ENCODE results near the gene PSMD11.
A peak's percentile ranks its signal among the peaks of the same experiment; 100 is the strongest.

PSMD11 gene

GRCh38 chr17:32483451-32484019 lies 39.2 kb downstream of the PSMD11 start:
- peak overlapping the region in 1 of 2 donors; percentile 29 for H3K9ac ChIP-seq (ENCODE audit: low read length in 2 of 2)
- peak overlapping the region; percentile 67 for H3K27ac ChIP-seq (ENCODE audit: low read length)
- H3K4me3 ChIP-seq (ENCODE audit: low read length in 2 of 2), result no peak overlapping the region
- H3K36me3 ChIP-seq (ENCODE audit: control insufficient read depth in 2 of 2, insufficient read depth in 2 of 2, low read length in 2 of 2), result peaks cover 32 to 34% of the 10 kb centered on the region in 2 donors
- no peaks in the 10 kb centered on the region for H3K27me3 ChIP-seq (ENCODE audit: control insufficient read depth in 1 of 2, insufficient read depth in 2 of 2, low read length in 2 of 2)
- no peaks in the 10 kb centered on the region for H3K9me3 ChIP-seq (ENCODE audit: control insufficient read depth in 2 of 2, low read length in 2 of 2)
- H3K4me1 ChIP-seq (ENCODE audit: control insufficient read depth, insufficient read depth, low read length), result peaks cover 23% of the 10 kb centered on the region

GRCh38 chr17:32484041-32484461 lies 39.7 kb downstream of the PSMD11 start:
- peaks cover 29% of the 10 kb centered on the region in 2 donors for H3K36me3 ChIP-seq (ENCODE audit: control insufficient read depth in 2 of 2, insufficient read depth in 2 of 2, low read length in 2 of 2)
- H3K27me3 ChIP-seq (ENCODE audit: control insufficient read depth in 1 of 2, insufficient read depth in 2 of 2, low read length in 2 of 2), result no peaks in the 10 kb centered on the region
- H3K4me3 ChIP-seq (ENCODE audit: low read length in 2 of 2), result no peak overlapping the region
- H3K9ac ChIP-seq (ENCODE audit: low read length in 2 of 2), result no peak overlapping the region
- H3K27ac ChIP-seq (ENCODE audit: low read length), result peak overlapping the region; percentile 67
- no peaks in the 10 kb centered on the region for H3K9me3 ChIP-seq (ENCODE audit: control insufficient read depth in 2 of 2, low read length in 2 of 2)
- peaks cover 23% of the 10 kb centered on the region for H3K4me1 ChIP-seq (ENCODE audit: control insufficient read depth, insufficient read depth, low read length)

- Histone ChIP-seq H3K9ac (ENCODE audit: low read length in 2 of 2) (no peak overlapping the region), H3K9me3 (ENCODE audit: control insufficient read depth in 2 of 2, low read length in 2 of 2) (no peaks in the 10 kb centered on the region), H3K4me1 (ENCODE audit: control insufficient read depth, insufficient read depth, low read length) (peaks cover 23% of the 10 kb centered on the region), H3K36me3 (ENCODE audit: control insufficient read depth in 2 of 2, insufficient read depth in 2 of 2, low read length in 2 of 2) (peaks cover 23% of the 10 kb centered on the region in 2 donors), H3K27me3 (ENCODE audit: control insufficient read depth in 1 of 2, insufficient read depth in 2 of 2, low read length in 2 of 2) (no peaks in the 10 kb centered on the region), H3K4me3 (ENCODE audit: low read length in 2 of 2) (no peak overlapping the region), H3K27ac (ENCODE audit: low read length) (no peak overlapping the region)
Observed at GRCh38 chr17:32484628-32485027, 40.3 kb downstream of the PSMD11 start.

GRCh38 chr17:32485261-32486110 lies 41.2 kb downstream of the PSMD11 start:
- Histone ChIP-seq H3K27ac (ENCODE audit: low read length) (peak overlapping the region; percentile 64), H3K4me1 (ENCODE audit: control insufficient read depth, insufficient read depth, low read length) (peaks cover 23% of the 10 kb centered on the region), H3K9ac (ENCODE audit: low read length in 2 of 2) (peak overlapping the region in 1 of 2 donors; percentile 36), H3K27me3 (ENCODE audit: control insufficient read depth in 1 of 2, insufficient read depth in 2 of 2, low read length in 2 of 2) (no peaks in the 10 kb centered on the region), H3K9me3 (ENCODE audit: control insufficient read depth in 2 of 2, low read length in 2 of 2) (no peaks in the 10 kb centered on the region), H3K4me3 (ENCODE audit: low read length in 2 of 2) (peak overlapping the region; percentile 45 to 70), H3K36me3 (ENCODE audit: control insufficient read depth in 2 of 2, insufficient read depth in 2 of 2, low read length in 2 of 2) (peaks cover 14% of the 10 kb centered on the region in 2 donors)

- Histone ChIP-seq H3K27ac (ENCODE audit: low read length) (peak overlapping the region; percentile 64), H3K36me3 (ENCODE audit: control insufficient read depth in 2 of 2, insufficient read depth in 2 of 2, low read length in 2 of 2) (peaks cover 10% of the 10 kb centered on the region in 2 donors), H3K4me1 (ENCODE audit: control insufficient read depth, insufficient read depth, low read length) (peaks cover 23% of the 10 kb centered on the region), H3K4me3 (ENCODE audit: low read length in 2 of 2) (peak overlapping the region; percentile 45 to 70), H3K9ac (ENCODE audit: low read length in 2 of 2) (peak overlapping the region; percentile 36 to 47), H3K9me3 (ENCODE audit: control insufficient read depth in 2 of 2, low read length in 2 of 2) (no peaks in the 10 kb centered on the region), H3K27me3 (ENCODE audit: control insufficient read depth in 1 of 2, insufficient read depth in 2 of 2, low read length in 2 of 2) (no peaks in the 10 kb centered on the region)
Observed at GRCh38 chr17:32486111-32486700, 41.9 kb downstream of the PSMD11 start.

GRCh38 chr17:32486701-32487472 lies 42.6 kb downstream of the PSMD11 start, which contains the start of gene CDK5R1:
Gene CDK5R1, plus strand, starts transcription at chr17:32486993. Its CDS starts 628 bp downstream, at chr17:32487621.
- Histone ChIP-seq H3K9me3 (ENCODE audit: control insufficient read depth in 2 of 2, low read length in 2 of 2) (no peaks in the 10 kb centered on the region), H3K4me3 (ENCODE audit: low read length in 2 of 2) (peak within 1 kb of the TSS; percentile 60 to 74), H3K27ac (ENCODE audit: low read length) (peak within 1 kb of the TSS; percentile 64), H3K9ac (ENCODE audit: low read length in 2 of 2) (peak within 1 kb of the TSS; percentile 40 to 47), H3K4me1 (ENCODE audit: control insufficient read depth, insufficient read depth, low read length) (peaks cover 23% of the 10 kb centered on the region), H3K27me3 (ENCODE audit: control insufficient read depth in 1 of 2, insufficient read depth in 2 of 2, low read length in 2 of 2) (no peaks in the 10 kb centered on the region), H3K36me3 (ENCODE audit: control insufficient read depth in 2 of 2, insufficient read depth in 2 of 2, low read length in 2 of 2) (peaks cover 3% of the 10 kb centered on the region in 2 donors)

- H3K9me3 ChIP-seq (ENCODE audit: control insufficient read depth in 2 of 2, low read length in 2 of 2), result no peaks in the 10 kb centered on the region
- peaks cover 23% of the 10 kb centered on the region for H3K4me1 ChIP-seq (ENCODE audit: control insufficient read depth, insufficient read depth, low read length)
- H3K4me3 ChIP-seq (ENCODE audit: low read length in 2 of 2), result peak overlapping the region; percentile 60 to 74
- peak overlapping the region; percentile 29 to 40 for H3K9ac ChIP-seq (ENCODE audit: low read length in 2 of 2)
- H3K36me3 ChIP-seq (ENCODE audit: control insufficient read depth in 2 of 2, insufficient read depth in 2 of 2, low read length in 2 of 2), result no peaks in the 10 kb centered on the region
- no peak overlapping the region for H3K27ac ChIP-seq (ENCODE audit: low read length)
- no peaks in the 10 kb centered on the region for H3K27me3 ChIP-seq (ENCODE audit: control insufficient read depth in 1 of 2, insufficient read depth in 2 of 2, low read length in 2 of 2)
Observed at GRCh38 chr17:32487473-32488176, 43.3 kb downstream of the PSMD11 start.

GRCh38 chr17:32488177-32488542 lies 43.9 kb downstream of the PSMD11 start:
- H3K9ac ChIP-seq (ENCODE audit: low read length in 2 of 2), result no peak overlapping the region
- peaks cover 23% of the 10 kb centered on the region for H3K4me1 ChIP-seq (ENCODE audit: control insufficient read depth, insufficient read depth, low read length)
- no peak overlapping the region for H3K4me3 ChIP-seq (ENCODE audit: low read length in 2 of 2)
- no peaks in the 10 kb centered on the region for H3K36me3 ChIP-seq (ENCODE audit: control insufficient read depth in 2 of 2, insufficient read depth in 2 of 2, low read length in 2 of 2)
- H3K9me3 ChIP-seq (ENCODE audit: control insufficient read depth in 2 of 2, low read length in 2 of 2), result no peaks in the 10 kb centered on the region
- no peak overlapping the region for H3K27ac ChIP-seq (ENCODE audit: low read length)
- no peaks in the 10 kb centered on the region for H3K27me3 ChIP-seq (ENCODE audit: control insufficient read depth in 1 of 2, insufficient read depth in 2 of 2, low read length in 2 of 2)

- Histone ChIP-seq H3K9ac (ENCODE audit: low read length in 2 of 2) (no peak overlapping the region), H3K27ac (ENCODE audit: low read length) (no peak overlapping the region), H3K4me1 (ENCODE audit: control insufficient read depth, insufficient read depth, low read length) (peaks cover 18% of the 10 kb centered on the region), H3K36me3 (ENCODE audit: control insufficient read depth in 2 of 2, insufficient read depth in 2 of 2, low read length in 2 of 2) (no peaks in the 10 kb centered on the region), H3K4me3 (ENCODE audit: low read length in 2 of 2) (no peak overlapping the region), H3K27me3 (ENCODE audit: control insufficient read depth in 1 of 2, insufficient read depth in 2 of 2, low read length in 2 of 2) (no peaks in the 10 kb centered on the region), H3K9me3 (ENCODE audit: control insufficient read depth in 2 of 2, low read length in 2 of 2) (no peaks in the 10 kb centered on the region)
Observed at GRCh38 chr17:32488604-32489180, 44.4 kb downstream of the PSMD11 start.

Measured in stomach smooth muscle (tissue), 2 donors.